Stimulated activated CD8-positive, alpha-beta memory T cell treated with anti-CD3 and anti-CD28 coated beads, Interleukin-2, amount 100 ng/mL, for 48 hours (primary cell): ENCODE measurements around the gene AKAP6.

Source experiments
- DNase-seq, 2 donors: peaks; one replicate each; pipeline ENCODE4 v3.0.0-alpha.2; 2020; ENCODE audit warnings: low read depth in 2 of 2

The AKAP6 gene

DNA sequence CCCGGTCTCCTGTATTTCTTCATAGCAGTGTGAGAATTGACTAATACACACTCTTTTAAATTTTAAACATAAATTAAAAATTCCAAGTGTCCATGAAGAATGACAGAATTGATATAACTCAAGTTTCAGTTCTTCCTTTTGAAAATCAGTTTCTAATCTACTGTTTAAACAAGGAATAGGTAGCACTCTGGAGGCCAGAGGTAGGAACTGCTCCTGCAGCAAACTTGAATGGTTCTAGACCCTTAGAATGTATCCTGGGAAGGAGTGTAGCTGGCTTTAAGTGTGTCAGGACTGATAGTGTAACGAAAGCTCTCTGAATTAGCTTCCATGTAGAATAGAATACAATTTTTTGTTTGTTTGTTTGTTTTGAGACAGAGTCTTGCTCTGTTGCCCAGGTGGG is 76.8 kb downstream of the AKAP6 start:
- no peak for DNase-seq

DNA sequence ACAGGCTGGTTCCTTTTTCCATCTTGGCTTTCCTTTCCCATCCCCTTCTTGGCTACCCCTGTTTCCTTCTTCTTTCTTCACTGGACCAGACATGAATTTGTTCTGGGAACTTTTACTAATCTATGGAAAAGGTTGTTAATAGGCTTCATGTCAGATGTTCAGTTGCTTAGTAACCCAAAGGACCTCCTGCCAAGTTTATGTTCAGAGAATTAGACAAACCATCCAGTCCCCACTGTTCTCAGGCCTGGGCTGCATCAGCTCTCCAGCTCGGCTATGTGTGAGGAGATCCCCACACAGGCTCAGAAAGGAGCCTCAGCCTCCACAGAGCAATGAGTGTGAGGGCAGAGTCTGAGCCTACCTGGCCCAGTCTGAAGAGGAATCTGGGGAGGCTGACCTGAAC is 78.0 kb downstream of the AKAP6 start:
- no peak for DNase-seq

DNA sequence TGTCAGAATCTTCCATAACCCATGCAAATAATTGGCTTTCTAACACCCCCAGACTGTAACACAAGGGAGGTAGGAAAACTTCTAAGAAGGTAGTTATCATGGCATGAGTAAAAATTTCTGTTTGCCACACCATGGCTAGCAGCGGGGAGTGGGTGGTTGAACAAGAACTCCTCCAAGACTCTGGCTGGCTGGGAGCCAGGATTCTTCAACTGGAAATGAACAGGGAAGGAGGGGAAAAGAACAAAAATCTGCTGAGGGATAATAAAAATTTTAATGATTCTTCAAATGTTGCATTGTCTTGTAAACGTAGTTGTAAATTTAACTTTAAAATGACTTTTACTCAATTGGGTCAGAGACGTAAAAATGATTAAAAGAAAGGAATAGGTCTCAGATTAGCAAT is 78.9 kb downstream of the AKAP6 start:
- no peak for DNase-seq

DNA sequence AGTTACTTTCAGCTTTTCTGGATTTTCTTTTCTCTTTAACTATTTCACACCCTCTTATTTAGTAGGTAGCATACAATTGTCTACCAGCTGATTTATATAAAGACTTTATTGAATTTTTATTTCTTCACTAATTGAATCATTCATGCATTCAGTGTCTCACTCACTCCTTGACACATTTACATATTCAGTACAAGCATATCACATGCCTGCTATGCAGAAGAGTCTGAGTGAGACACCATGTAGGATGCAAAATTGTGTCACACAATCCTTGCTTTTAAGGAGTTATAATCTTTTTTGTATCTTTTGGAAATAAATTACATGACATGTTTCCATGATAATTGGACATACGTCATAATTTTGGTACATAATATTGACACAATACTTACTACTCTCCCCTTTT is 83.0 kb downstream of the AKAP6 start:
- no peak for DNase-seq

DNA sequence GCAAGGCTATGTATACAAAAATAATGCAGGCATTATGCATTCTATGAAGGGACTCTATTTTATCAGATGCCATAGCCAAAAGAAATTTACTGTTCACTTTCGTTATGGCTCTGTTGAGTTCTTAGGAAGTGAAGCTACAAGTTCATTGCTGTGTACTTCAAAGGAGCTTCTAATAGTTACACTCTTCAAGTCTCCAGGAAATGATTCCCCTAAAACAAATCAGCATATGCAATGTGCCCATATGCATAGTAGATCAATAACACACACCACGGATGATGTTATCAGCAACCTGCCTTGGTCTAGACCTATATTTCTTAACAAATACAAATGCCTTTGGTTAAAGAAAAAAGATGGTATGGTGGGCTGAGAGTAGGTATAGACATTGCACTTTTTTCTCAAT is 83.4 kb downstream of the AKAP6 start:
- DNase-seq = no peak

DNA sequence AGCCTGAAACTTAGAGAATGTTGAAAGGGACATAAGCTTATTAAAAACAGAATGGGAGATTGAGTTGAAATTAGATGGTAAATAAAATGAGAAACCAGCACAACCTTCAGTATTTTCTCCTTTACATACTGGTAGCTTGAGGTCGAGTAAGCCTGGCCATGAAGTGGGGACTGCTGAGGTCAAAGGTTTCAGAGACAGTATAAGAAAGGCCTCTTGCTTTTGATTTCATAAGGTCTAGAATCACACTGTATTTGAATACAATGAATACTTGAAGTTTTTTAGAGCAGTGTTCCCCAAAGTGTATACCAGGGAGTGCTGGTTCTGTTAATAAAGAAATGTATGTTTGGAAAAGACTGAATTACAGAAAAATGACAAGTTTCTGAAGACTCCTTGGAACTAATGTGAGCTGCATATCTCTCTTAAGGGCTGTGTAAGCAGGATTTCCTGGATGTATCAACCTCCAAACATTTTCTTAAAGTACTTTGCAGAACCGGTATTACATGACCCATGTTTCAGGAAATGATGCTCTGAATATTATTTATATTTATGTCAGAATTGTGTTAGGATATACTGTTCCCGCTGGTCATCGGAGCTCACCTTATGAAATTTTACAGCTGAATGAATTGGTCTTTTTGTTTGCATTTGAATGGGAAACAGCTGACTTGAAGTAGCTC is 85.0 kb downstream of the AKAP6 start:
- DNase-seq = no peak

DNA sequence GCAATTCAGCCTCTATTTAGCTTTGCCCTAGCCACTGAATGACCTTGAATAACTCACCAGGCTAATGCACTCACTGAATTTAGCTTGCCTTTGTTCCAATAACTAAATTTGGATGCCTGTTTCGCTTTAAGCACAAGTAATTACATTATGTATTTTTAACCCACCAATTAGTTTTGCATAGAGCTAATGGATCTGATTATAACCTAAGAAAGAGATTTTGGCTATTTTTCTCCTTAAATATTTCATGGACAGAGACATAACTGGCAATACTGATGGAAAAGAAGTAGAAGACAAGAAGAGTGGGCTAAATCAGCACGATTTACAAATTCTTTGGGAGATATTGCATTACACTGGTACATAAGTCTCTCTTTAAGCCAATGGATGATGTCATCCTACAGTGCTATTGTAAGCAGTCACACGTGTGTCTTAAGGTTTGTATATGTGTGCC is 85.7 kb downstream of the AKAP6 start:
- no peak for DNase-seq

DNA sequence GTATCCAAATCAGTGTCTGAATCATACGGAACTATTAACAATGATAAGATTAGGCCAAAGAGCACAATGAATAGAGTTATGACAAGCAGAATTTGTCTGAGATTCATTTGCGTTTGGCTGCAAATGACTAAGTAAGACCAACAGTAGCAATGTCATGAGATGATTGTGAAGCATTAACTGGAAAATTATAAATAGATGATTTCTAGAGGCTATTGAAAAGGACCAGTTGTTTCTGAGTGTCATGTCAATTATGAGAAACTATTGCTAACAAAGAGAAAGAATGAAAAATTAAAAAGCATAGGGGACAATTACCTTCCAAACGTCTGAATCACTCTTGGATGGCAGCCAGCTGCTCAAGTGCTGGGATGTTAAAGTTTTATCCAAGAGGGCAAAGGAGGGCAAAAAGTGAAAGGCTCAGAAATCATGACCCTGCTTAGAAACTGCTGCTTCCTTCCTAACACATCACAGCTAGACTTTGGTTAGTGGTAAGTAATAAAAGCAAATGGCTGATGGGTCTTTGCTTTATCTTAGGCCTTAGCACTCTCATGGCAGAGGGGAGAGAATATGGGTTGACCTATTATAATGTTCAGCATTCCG is 89.0 kb downstream of the AKAP6 start:
- no peak for DNase-seq

DNA sequence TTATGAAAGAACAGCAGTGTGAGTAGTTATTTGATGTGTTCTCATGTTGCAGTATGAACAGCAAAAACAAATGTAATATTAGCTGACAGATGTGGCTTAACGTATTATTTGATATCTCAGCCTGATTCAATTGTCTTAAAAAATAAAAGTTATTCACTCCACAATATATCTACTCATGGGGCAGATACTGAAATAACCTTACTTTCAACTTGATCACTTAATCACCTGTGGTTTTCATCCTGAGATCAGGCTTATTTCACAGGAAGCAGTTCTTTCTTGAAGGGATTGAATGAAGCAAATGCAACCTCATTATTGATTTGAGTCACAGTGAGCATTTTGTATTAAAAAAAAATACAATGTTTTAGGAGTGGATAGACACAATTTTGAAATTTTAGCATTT is 90.3 kb downstream of the AKAP6 start:
- no peak for DNase-seq

DNA sequence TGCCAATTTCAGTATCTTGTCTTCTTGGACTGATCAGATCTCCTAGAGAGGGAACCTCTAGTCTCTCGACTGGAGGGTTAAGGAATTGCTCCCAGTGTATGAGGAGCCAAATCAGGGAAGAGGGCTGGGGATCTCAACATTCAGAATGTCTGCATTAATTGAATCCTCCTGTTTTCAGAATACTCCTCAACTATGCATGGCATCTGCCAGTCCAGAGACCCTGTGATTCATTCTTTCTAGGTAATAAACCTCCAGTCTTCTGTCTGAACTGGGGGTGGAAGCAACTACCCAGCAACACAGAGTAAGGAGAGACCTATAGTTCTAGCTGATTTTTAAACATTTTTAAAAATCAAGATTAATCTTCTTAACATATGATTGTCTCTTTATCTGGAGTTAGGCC is 92.7 kb downstream of the AKAP6 start:
- DNase-seq = no peak

DNA sequence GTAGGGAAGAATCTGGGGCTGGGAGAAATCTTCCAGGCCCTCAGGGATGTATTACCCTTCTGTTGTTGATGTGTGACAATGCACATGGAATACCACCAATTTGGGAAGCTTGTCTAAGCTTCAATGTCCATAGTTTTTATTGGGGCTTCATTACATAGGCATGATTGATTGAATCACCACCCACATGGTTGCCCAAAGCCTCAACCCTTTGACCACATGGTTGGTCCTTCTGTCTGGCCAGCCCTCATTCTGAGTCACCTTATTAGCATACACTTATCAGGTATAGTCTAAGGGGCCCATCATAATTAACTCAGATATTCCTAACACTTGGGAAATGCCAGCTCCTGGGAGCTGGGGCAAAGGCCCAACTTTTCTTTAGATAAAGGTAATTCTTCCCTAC is 93.3 kb downstream of the AKAP6 start:
- no peak for DNase-seq

DNA sequence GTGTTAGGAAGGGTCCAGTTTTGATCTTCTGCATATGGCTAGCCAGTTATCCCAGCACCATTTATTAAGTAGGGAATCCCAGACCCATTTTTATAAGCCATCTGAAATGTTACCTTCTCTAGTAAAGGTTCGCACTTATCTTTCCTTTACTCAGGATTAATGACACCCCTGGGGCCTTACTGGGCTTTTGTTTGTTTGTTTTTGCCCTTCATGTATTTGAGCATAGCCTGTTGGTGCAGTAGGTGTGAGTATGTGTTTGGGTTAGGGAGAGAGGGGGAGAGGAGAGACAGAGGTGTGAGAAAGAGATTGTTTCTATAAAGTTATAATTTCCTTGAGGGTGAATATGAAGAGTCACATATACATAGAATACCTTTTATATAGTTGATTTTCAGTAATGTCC is 96.9 kb downstream of the AKAP6 start:
- DNase-seq = no peak

DNA sequence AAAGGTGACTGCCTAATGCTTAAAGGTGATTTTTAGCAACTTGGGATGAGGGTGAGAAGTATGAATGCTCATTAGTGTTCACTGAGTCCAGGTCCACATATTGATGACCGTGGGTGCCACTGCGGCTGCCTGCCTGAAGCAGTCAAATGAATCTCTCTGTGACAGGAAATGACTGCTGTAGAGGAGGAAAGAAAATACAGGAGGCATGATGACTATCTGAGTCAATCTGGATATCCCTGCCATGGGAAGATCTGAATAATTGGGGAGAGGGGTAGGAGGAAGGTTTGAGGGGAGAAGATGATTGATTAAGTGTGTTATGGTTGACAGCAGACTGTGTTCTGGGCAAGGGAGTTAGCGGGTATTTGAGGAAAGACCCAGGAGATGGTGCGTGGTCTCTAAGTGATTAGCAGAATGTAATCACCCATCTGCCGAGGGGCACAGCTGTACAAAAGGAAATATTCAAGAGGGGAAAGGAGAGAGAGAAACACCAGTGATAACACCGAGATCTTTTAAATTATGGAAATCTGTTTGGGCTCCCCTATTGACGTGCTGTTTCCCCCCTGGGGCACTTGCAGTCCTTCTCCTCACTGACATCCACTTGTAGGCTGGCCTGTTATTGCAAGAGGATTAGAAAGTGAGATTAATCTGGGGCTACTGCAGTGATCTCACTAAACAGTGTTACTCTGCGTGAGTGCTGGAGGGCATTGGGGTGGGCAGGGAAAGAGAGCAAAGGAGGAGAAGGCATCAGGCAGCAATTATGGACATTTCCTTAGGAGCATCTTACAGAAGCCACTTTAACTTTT is 97.7 kb downstream of the AKAP6 start:
- no peak for DNase-seq

DNA sequence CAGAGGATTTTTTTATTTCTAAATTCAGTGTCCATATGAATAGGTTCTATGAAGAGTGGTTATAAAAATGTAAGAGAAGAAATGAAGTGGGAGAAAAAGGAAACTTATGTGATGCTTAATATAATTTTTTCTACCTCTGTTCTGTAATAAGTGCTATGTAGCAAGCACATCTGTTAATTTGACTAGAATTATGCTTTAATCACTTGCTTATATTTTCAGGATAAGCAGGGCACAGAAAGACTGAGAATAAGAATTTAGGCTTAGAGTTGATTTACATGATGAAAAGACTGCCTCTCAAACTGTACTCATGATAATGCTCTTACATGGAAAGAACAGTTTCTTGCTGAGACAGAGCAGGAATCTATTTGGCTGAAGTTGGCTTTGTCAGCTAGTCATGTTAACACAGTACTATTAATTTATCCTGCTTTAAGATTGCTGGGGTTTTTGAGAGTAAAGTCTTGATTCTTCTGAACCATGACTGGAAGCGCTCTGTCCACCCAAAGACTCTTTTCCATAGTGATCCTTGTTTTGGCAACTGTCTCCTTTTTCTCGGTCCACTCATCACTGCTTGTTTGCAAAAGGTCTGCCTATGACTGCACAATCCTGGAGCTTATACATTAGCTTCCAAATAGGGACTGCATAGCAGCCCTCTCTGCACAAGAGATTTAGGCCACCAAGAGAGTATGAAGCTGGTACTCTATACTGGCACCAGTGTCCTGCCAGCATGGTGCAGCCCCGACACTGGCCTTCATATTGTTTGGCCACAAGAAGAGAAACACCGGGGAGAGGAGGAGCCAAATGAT is 98.8 kb downstream of the AKAP6 start:
- no peak for DNase-seq

DNA sequence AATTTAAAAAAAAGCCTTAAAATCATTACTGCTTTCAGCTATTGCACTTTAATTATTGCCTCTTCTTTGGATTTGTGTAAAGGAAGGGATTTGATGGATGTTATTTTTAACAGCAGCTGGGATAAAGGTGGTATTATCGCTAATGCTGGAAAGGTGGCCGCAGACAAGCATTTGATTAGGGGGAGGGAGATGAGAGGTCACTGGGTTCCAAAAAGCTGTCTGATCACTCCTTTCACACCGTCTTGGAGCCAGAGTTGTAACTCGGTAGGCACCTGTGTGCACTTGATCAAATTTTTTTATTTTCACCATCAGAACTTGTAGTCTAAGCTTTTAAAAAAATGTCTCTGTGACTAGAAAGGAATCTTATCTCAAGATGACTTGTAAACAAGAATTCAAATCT is 99.8 kb downstream of the AKAP6 start:
- DNase-seq = no peak

DNA sequence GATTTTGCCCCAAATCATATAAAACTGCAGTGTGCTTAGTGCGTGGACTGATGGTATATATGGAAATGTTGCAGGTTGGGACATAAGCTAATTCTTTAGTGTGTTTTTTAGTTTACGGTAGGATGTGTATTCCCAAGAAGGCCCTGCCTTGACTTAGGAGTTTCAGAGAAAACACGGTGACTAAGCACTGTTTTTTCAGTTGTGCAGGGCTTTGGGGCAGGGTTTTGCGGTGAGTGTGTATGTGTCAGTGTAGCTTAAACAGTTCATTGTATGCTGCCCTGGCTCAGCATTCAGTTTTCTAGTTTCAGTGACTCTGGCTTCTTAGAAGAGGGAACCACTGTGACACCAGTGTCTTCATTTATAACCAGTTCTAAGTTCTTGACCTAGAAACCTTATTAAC is 101.2 kb downstream of the AKAP6 start:
- no peak for DNase-seq

DNA sequence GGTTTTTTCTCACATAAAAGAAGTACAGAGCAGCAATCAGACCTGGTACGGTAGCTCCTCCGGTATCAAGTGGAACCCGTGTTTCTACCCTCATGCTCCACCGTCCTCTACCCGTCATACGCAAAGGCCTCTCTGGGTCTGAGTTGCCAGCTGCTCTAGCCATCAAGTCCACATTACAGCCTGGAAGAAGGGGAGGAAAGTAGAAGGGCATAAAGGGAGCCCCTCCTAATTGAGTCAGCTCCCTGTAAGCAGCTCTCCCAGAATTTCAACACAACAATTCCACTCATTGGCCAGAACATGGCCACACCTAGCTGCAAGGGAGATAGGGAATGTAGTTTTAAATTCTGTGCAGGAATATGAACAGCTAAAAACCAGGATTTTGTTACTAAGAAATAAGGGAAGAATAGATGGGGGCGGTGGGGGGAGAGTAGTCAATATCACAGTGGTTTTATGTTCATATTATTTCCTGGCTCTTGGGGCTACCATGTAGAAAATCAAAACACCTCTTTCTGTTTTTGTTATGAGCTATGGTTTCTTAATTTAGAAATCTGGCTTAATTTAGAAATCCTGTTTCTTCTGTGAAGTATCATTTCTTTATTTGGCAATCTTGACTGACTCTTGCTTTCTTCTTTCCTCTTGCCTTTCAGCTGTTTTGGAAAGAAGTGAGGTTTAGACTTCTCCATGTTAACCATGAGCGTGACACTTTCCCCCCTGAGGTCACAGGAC is 103.9 kb downstream of the AKAP6 start:
- DNase-seq = no peak

DNA sequence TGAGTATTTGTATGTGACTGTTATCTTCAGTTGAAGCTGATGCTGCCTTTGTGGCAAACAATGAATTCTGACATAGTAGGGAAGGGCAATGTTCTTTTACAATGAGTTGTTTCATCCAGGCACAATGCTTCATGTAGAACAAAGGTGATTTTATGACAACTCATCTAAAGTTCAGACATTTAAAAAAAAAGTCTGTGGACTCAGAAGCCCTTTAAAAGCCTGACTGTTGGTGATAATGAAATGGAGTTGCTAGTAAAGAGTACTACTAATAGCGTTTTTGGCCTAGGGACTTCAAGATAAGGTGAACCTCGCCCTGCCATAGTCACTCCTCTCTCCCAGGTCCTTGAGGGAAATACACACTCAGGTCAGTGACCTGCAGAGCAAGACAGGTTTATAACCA is 105.1 kb downstream of the AKAP6 start:
- DNase-seq = no peak

DNA sequence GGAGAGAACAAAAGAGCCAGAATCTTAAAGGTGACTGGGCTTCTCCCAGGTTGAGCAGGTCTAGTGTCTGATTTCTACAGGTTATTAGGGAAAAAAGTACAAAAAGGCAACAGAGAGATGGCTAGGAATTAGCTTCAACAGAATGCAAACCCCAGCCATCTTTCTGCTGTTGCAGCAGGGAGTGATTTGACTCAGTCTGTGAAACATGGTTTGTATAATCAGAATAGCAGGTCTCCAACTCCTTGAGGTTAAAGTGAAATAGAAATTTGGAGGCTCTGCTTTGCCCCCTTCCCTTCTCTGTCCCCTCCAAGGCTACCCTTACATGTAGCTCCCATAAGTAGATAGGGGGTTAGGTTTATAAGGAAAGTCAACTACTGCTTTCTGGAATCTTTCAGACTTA is 105.8 kb downstream of the AKAP6 start:
- no peak for DNase-seq

DNA sequence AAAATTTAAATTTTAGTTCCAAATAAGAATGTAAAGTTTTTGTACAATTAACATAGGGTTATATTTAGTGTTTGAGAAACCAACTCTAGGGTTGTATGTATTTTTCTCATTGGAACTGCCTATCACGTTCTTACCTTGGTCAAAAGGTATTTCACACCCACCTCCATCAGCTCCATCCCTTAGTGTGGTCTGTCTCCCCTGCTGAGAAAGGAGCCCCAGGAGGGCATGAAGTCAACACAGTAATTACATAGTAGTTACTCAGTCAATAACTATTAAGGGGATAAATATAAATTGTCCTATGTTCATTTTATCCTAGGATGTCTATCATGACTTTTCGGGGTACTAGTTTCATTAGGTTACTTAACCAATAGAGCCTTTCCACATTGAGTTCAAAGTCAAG is 106.3 kb downstream of the AKAP6 start:
- DNase-seq = no peak

DNA sequence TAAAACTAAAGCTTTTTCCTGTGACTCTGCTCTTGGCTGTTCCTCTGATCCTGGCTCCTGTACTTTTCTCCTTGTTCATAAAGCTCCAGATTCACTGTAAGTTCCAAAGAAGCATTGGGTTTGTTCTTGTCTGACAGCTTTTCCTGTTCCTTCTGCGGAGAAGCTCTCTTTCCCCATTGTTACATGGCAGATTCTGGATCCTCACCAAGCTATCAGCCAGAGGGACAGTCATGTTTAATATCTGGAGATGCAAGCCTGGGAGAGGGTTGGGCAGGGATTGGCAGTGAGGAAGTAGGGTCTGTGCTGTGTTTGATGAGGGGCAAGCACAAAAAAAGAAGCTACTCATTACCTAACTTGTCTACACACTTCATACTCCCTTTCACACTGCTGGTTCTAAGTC is 107.9 kb downstream of the AKAP6 start:
- no peak for DNase-seq

DNA sequence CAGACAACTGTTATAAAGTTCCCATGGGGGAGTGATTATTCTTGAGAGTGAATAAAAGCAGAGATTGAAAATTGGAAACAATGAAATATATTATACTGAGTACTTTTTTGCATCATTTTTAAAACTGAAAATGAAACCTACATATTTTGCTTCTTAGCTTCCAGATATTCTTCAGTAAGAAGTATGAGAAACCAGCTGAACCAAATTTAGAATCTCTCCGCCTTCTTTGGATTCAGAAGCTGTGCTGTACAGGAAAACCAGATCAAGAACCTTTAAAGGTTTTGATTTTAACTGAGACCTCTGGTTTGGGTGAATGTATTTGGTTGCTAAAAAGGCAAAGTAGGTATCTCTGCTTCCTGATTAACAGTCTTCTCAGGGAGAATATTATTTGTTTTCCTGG is 109.4 kb downstream of the AKAP6 start:
- no peak for DNase-seq
